ENCODE results near the gene STX2.

GRCh38 chr12:130788515-130788914 is 50.5 kb downstream of the STX2 start:
- no peak for TF ChIP-seq POLR2A (IDR thresholded peaks at IDR 0.05)
- TF ChIP-seq CTCF (IDR thresholded peaks at IDR 0.05): no peak
- no peak for TF ChIP-seq POLR2AphosphoS5 (IDR thresholded peaks at IDR 0.05; ENCODE audit: insufficient read depth in 1 of 2, low read depth in 1 of 2)
